GM12801 (cell line): ENCODE measurements around the gene DHX16.

Source experiments
- TF ChIP-seq, protein P1 (sequence below): IDR thresholded peaks from one replicate; pipeline ENCODE4 v1.5.1; 2011; ENCODE audit warnings: control low read depth; ENCODE audit not compliant: insufficient read length; ENCODE audit errors: extremely low read depth

The DHX16 gene

DNA sequence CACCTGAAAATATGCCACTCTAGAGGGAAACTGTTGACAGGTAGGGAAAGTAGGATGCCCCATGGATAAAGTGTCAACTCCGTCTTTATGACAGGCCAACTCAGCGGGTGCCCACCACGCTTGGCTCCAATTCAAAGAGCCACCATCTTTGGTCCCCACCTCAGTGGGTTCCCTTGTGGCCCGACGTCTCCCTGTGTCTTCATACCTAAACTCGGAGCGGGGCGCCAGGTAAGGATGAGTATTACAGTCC is 44.0 kb upstream of the DHX16 start:
- TF ChIP-seq, protein P1, sequence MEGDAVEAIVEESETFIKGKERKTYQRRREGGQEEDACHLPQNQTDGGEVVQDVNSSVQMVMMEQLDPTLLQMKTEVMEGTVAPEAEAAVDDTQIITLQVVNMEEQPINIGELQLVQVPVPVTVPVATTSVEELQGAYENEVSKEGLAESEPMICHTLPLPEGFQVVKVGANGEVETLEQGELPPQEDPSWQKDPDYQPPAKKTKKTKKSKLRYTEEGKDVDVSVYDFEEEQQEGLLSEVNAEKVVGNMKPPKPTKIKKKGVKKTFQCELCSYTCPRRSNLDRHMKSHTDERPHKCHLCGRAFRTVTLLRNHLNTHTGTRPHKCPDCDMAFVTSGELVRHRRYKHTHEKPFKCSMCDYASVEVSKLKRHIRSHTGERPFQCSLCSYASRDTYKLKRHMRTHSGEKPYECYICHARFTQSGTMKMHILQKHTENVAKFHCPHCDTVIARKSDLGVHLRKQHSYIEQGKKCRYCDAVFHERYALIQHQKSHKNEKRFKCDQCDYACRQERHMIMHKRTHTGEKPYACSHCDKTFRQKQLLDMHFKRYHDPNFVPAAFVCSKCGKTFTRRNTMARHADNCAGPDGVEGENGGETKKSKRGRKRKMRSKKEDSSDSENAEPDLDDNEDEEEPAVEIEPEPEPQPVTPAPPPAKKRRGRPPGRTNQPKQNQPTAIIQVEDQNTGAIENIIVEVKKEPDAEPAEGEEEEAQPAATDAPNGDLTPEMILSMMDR, result no peak

DNA sequence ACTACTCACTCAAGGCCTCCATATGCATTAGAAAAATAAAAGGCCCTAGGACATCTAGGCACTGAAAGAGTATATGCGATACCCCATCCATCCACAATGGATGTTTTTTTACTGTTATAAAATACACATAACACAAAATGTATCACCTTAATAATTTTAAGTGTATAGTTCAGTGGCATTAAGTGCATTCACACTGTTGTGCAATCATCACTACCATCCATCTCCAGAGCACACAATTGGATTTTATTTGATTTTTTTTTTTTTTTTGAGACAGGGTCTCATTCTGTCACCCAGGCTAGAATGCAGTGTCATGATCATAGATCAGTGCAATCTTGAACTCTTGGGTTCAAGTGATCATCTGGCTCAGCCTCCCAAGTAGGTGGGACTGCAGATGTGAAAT is 41.5 kb upstream of the DHX16 start:
- TF ChIP-seq, protein P1, result no peak

DNA sequence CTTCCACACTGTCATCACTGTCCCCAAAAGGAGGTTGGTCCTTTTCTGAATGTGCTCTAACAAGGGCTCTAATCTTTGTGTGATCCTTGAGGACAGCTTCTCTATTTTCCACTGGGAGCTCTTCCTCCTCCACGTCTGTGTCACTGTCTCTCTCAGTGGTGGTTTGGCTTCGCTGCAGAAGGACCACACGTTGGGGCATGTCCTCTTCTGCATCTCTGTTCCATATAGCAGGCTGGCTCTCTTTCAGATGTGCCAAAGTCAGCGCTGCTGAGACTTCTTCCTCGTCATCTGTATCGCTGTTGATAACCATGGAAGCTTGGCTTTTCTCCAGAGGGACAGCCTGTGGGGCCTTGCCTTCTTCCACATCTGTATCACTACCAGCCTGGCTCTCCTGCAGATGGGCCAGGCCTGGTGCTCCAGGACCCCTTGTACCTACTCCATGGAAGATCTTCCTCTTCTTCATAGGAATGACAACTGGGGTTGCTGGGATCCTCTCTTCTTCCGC is 39.7 kb upstream of the DHX16 start:
- TF ChIP-seq, protein P1, result no peak

DNA sequence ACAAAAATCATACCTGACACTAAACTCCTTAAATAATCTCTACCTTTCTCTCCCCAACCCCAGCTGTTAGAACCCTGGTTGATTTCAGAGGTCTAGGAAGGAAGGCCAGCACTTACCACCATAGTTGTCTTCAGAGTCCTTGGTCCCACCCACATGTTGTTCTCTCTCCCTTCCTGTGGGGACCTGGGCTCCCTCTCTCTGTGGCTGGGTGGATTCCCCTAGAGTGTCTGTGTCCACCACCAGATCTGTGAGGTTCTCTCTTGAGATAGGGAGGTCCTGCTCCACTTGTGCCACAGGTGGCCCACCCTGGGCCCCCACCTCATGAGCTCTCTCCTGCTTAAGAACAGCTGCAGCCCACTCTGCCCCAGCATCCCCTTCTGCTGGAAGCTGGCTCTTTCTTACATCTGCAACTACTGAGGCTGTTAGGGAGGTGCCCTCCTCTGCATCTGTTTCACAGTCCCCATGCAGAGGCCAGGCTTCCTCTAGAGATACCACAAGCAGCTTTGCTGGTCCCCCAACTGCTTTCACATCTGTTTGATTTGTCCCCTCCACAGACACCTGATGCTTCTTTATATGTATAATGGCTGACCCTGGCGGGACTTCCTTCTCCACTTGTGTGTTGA is 39.1 kb upstream of the DHX16 start:
- TF ChIP-seq, protein P1, result no peak

DNA sequence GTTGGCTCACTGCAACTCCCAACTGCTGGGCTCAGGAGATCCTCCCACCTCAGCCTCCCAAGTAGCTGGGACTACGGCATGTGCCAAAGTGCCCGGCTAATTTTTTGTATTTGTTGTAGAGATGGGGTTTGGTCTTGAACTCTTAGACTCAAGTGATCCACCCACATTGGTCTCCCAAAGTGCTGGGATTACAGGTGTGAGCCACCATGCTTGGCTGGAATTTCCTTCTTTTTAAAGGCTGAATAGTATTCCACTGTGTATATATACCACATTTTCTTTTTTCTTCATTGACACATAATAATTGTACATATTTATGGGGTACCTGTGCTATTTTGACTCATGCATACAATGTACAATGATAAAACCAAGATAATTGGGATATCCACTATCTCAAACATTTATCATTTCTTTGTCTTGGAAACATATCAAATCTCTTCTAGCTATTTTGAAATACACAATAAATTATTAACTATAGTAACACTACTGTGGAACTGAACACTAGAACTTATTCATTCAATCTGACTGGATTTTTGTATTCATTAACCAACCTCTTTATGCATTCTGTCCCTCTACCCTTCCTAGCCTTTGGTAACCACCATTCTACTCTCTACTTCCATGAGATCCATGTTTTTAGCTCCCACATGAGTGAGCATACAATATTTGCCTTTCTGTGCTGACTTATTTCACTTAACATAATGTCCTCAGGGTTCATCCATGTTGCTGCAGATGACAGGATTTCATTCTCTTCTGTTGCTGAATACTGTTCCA is 36.5 kb upstream of the DHX16 start:
- TF ChIP-seq, protein P1, result no peak

DNA sequence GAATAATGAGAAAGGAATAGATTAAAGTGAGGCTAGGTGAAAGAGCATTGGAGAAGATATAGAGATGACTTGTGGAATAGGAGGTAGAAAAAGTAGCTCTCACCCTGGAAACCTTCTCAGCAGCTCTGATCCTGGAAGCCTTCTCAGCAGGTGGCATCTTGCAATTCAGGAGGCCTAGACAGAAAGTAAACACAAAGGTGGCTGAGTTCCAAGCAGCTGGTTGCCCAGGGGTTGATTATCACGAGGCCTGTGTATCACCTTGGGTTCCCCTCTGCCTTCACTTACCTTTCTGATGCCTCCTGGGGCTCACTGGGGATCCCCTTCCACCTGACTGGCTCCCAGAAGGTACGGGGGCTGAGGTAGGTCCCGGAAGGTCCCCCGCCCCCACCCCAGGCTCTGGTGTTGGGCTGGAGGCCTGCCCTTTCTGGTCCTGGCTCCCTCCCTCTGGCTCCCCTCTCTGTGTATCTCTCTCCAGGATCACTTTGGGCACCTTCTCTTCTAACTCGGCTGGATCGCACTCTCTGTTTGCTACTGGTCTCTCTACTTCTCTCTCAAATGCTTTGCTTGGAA is 34.6 kb upstream of the DHX16 start:
- TF ChIP-seq, protein P1, result no peak

DNA sequence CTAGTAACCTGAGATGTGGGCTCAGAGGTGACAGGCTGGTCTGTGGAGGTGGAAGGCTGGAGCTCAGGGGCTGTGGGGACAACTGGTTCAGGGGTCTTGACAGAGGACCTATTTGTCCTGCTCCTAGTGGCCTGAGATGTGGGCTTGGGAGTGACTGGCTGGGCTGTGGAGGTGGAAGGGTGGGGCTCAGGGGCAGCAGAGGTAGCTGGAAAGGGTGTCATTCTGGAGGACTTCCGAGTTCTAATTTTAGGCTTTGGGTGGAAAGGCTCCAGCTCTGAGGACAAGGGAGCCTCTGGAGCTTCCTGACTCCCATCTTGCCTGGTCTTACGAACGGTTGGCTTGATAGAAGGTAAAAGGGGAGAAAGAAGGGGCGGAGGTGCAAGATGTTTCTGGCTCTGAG is 32.8 kb upstream of the DHX16 start:
- TF ChIP-seq, protein P1, result no peak
